Coronary artery (tissue), 2 donors: ENCODE measurements around the gene RCL1.
A peak's percentile ranks its signal among the peaks of the same experiment; 100 is the strongest.

Experiments
- DNase-seq: peaks from one replicate; pipeline ENCODE4 v3.0.0-alpha.2; 2017; ENCODE audit warnings: low spot score
- H3K27ac ChIP-seq, 2 donors: fragments of 200-600 bp; sonication (generic); one replicate each; pipeline ENCODE4 v1.5.1; 2016 to 2019
- H3K4me3 ChIP-seq: fragments of 200-600 bp; sonication (generic); 2 replicates; pipeline ENCODE4 v1.5.1; 2016; ENCODE audit warnings: mild to moderate bottlenecking, moderate library complexity
- CTCF ChIP-seq: fragments of 200-600 bp; sonication (generic); IDR thresholded peaks from one replicate; pipeline ENCODE4 v1.5.1; 2019; ENCODE audit warnings: antibody characterized with exemption

RCL1 gene

GRCh38 chr9:4879115-4879558 is 86.4 kb downstream of the RCL1 start:
- no peak for DNase-seq
- Histone ChIP-seq H3K4me3 (no peak overlapping the region), H3K27ac (no peak overlapping the region)
- TF ChIP-seq CTCF = no peak

GRCh38 chr9:4883326-4883873 is 90.7 kb downstream of the RCL1 start:
- no peak for DNase-seq
- no peak overlapping the region for H3K4me3 ChIP-seq
- H3K27ac ChIP-seq = no peak overlapping the region
- TF ChIP-seq CTCF = no peak

- TF ChIP-seq CTCF = no peak
Measured at GRCh38 chr9:4886698-4887097, 94.0 kb downstream of the RCL1 start.

GRCh38 chr9:4887556-4887955 is 94.8 kb downstream of the RCL1 start:
- no peak for DNase-seq
- no peak for TF ChIP-seq CTCF
- no peak overlapping the region for H3K4me3 ChIP-seq
- no peak overlapping the region for H3K27ac ChIP-seq

More at GRCh38 chr9:4886698-4887097, 94.0 kb downstream of the RCL1 start:
- H3K27ac ChIP-seq = no peak overlapping the region
- DNase-seq = no peak
- no peak overlapping the region for H3K4me3 ChIP-seq

GRCh38 chr9:4890242-4890641 is 97.5 kb downstream of the RCL1 start:
- Histone ChIP-seq H3K27ac (peak overlapping the region; percentile 50 to 66), H3K4me3 (no peak overlapping the region)
- DNase-seq = no peak
- TF ChIP-seq CTCF = no peak

GRCh38 chr9:4890929-4891328 is 98.2 kb downstream of the RCL1 start:
- TF ChIP-seq CTCF = no peak
- Histone ChIP-seq H3K4me3 (no peak overlapping the region), H3K27ac (peak overlapping the region; percentile 6 to 50)
- DNase-seq = no peak

- no peak overlapping the region for H3K4me3 ChIP-seq
- DNase-seq = no peak
- TF ChIP-seq CTCF = no peak
- H3K27ac ChIP-seq = no peak overlapping the region
Measured at GRCh38 chr9:4891674-4892073, 98.9 kb downstream of the RCL1 start.
